ENCODE results near the gene ACTL8. TPM values are rescaled to one million over a fixed set of nuclear protein-coding genes. Genes with fewer than 3 reads are reported as not detected.

The ACTL8 gene
- total RNA-seq, 1 experiment from 2014 or later, result not detected

GRCh38 chr1:17829579-17829978, 74.4 kb downstream of the ACTL8 start:
- in situ Hi-C loops (cut with HindIII; ENCODE audit: low pct_unique_long_range_greater_than_20kb, low sequenced_read_pairs), result no loop called here
- intact Hi-C loops (cut with micrococcal nuclease; ENCODE audit: unreplicated experiment), result loop anchor here (10.0 kb wide), 1 partner anchor 165 kb away; no protein-coding TSS in a partner anchor
- POLR2A ChIA-PET, result no interaction called here

DNA sequence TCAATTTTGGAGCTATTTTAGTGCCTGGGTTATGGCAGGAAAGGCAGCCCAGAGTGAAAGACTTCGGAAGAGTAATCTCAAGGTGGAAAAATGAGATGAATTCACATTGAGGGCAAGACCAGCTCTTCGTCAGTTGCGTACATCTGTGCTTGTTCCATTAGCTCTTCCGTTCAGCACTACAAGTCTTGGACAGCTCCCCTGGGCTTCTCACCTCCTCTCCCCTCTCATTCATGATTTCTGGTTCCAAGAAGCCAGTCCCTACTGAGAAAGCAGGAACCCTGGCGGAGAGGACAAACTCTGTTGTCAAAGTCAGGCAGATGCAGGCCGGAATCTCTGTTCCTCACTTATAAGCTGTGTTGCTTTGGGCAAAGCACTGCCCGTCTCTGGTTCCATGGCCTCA, 76.5 kb downstream of the ACTL8 start:
- no peak overlapping the region for H3K27ac ChIP-seq (ENCODE audit: low read length)
- ChIA-PET CTCF (no interaction called here), POLR2A (no interaction called here)
- H3K27me3 ChIP-seq (ENCODE audit: control insufficient read depth, insufficient read depth, low read length), result peaks cover 8% of the 10 kb centered on the region; the same call in 1 of the 2 replicates
- TF ChIP-seq SIN3A (IDR thresholded peaks at IDR 0.05; ENCODE audit: borderline replicate concordance, insufficient read depth, low read depth, low read length) (no peak), CTCF (IDR thresholded peaks at IDR 0.05) (no peak), POLR2AphosphoS5 (IDR thresholded peaks at IDR 0.05; ENCODE audit: low read depth, low read length) (no peak), REST (IDR thresholded peaks at IDR 0.05; ENCODE audit: insufficient read depth in 1 of 2, low read depth in 2 of 2, low read length in 1 of 2) (peak; percentile 88 to 89), TCF7L2 (IDR thresholded peaks at IDR 0.05; ENCODE audit: low read depth, low read length) (no peak)
- BruUV-seq (replicated peaks), result no TSS peak
- H3K4me3 ChIP-seq (ENCODE audit: low read depth in 2 of 2, low read length in 2 of 2), result no peak overlapping the region
- no peaks in the 10 kb centered on the region for H3K36me3 ChIP-seq (ENCODE audit: control insufficient read depth, insufficient read depth, low read length)
- no peak for ATAC-seq
- no peak for DNase-seq (ENCODE audit: low read depth, low spot score)
- in situ Hi-C loops (cut with HindIII; ENCODE audit: low pct_unique_long_range_greater_than_20kb, low sequenced_read_pairs), result no loop called here
- intact Hi-C loops (cut with micrococcal nuclease; ENCODE audit: unreplicated experiment), result no loop called here
- H3K9me3 ChIP-seq (ENCODE audit: control insufficient read depth, insufficient read depth, low read depth, low read length), result no peaks in the 10 kb centered on the region
- no peaks in the 10 kb centered on the region for H3K4me1 ChIP-seq (ENCODE audit: control insufficient read depth, insufficient read depth, low read length)

More at GRCh38 chr1:17829579-17829978, 74.4 kb downstream of the ACTL8 start:
- Histone ChIP-seq H3K4me3 (ENCODE audit: low read depth in 2 of 2, low read length in 2 of 2) (no peak overlapping the region), H3K36me3 (ENCODE audit: control insufficient read depth, insufficient read depth, low read length) (no peaks in the 10 kb centered on the region), H3K27ac (ENCODE audit: low read length) (no peak overlapping the region), H3K27me3 (ENCODE audit: control insufficient read depth, insufficient read depth, low read length) (peaks cover 5% of the 10 kb centered on the region), H3K4me1 (ENCODE audit: control insufficient read depth, insufficient read depth, low read length) (no peaks in the 10 kb centered on the region), H3K9me3 (ENCODE audit: control insufficient read depth, insufficient read depth, low read depth, low read length) (no peaks in the 10 kb centered on the region)
- DNase-seq (ENCODE audit: low read depth, low spot score) (no peak), ATAC-seq (no peak)
- CTCF ChIA-PET, result interaction anchor here (1.0 kb wide), 1 partner anchor 168 kb away, joined by 3 read pairs; no protein-coding TSS in a partner anchor
- TF ChIP-seq CTCF (IDR thresholded peaks at IDR 0.05), result no peak
- TF ChIP-seq SIN3A (IDR thresholded peaks at IDR 0.05; ENCODE audit: borderline replicate concordance, insufficient read depth, low read depth, low read length), result no peak
- no peak for TF ChIP-seq REST (IDR thresholded peaks at IDR 0.05; ENCODE audit: insufficient read depth in 1 of 2, low read depth in 2 of 2, low read length in 1 of 2)
- TF ChIP-seq TCF7L2 (IDR thresholded peaks at IDR 0.05; ENCODE audit: low read depth, low read length), result no peak
- TF ChIP-seq POLR2AphosphoS5 (IDR thresholded peaks at IDR 0.05; ENCODE audit: low read depth, low read length), result no peak
- BruUV-seq (replicated peaks), result no TSS peak

Data from Panc1 (cell line).